Measurements from ENCODE around the gene PRXL2A. TPM values are rescaled to one million over a fixed set of nuclear protein-coding genes. Genes with fewer than 3 reads are reported as not detected.
A peak's percentile ranks its signal among the peaks of the same experiment; 100 is the strongest.

PRXL2A gene
- total RNA-seq, 2 donors from 2014 or later = 101 to 127 TPM

DNA sequence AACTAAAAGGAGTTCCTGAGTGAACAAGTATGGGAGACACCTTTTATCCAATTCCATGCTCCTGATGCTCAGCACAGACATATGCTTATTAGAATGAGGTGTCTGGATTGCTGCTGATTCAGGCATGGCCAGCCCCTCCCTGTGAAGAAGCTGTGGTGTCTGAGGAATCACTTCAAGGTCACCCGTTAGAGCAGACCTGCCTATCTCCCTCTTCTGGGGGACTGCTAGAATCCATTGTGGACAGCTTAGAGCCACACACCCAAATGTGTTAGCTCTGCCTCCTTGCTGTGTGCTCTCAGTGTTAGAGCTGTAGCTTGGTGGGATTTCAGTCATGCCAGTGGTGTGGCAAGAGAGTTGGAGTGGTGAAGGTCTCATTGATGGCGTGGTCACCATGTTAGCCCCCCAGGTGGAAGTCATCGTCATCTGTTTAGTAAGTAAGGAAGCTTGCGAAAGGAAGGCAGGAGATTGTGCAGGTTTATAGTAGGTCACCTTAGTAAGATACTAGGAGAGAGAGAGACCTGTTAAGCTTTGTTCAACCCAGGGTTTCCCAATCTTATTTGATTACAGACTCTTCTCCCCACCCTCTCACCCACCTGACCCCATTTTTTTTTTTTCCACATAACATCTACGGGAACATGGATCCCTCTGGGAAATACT lies 12.8 kb downstream of the PRXL2A start:
- Mint-ChIP-seq H3K4me1 (peaks cover 39% of the 10 kb centered on the region), H3K9me3 (no peaks in the 10 kb centered on the region), H3K36me3 (ENCODE audit: low read depth) (peaks cover 52% of the 10 kb centered on the region), H3K27me3 (ENCODE audit: insufficient read depth) (no peaks in the 10 kb centered on the region), H3K4me3 (no peak overlapping the region), H3K27ac (peak overlapping the region; percentile 36)
- H3K4me1 ChIP-seq (ENCODE audit: control insufficient read depth, insufficient read depth, low read length) = peaks cover 23% of the 10 kb centered on the region
- H3K4me3 ChIP-seq (ENCODE audit: low read length) = no peak overlapping the region
- no peaks in the 10 kb centered on the region for H3K27me3 ChIP-seq (ENCODE audit: control insufficient read depth, insufficient read depth, low read length, poor library complexity, severe bottlenecking)
- WGBS, 2 experiments (ENCODE audit: insufficient coverage in 1 of 2, insufficient read length in 1 of 2) = 95 to 96% methylated on average over 4 to 5 of the region's 5 CpGs
- no peak overlapping the region for H3K27ac ChIP-seq (ENCODE audit: low read depth, low read length)
- no peak for DNase-seq
- no peak overlapping the region for H3K9ac ChIP-seq (ENCODE audit: extremely low read depth, low read length, poor library complexity, severe bottlenecking)
- TF ChIP-seq, protein P1, sequence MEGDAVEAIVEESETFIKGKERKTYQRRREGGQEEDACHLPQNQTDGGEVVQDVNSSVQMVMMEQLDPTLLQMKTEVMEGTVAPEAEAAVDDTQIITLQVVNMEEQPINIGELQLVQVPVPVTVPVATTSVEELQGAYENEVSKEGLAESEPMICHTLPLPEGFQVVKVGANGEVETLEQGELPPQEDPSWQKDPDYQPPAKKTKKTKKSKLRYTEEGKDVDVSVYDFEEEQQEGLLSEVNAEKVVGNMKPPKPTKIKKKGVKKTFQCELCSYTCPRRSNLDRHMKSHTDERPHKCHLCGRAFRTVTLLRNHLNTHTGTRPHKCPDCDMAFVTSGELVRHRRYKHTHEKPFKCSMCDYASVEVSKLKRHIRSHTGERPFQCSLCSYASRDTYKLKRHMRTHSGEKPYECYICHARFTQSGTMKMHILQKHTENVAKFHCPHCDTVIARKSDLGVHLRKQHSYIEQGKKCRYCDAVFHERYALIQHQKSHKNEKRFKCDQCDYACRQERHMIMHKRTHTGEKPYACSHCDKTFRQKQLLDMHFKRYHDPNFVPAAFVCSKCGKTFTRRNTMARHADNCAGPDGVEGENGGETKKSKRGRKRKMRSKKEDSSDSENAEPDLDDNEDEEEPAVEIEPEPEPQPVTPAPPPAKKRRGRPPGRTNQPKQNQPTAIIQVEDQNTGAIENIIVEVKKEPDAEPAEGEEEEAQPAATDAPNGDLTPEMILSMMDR (conservative IDR thresholded peaks at IDR 0.05) = peak; percentile 38
- H3K36me3 ChIP-seq (ENCODE audit: control insufficient read depth, insufficient read depth, low read length) = peaks cover 62% of the 10 kb centered on the region
- H3K9me3 ChIP-seq (ENCODE audit: control insufficient read depth, low read length) = no peaks in the 10 kb centered on the region

GRCh38 chr10:80421707-80422536 lies 13.6 kb downstream of the PRXL2A start:
- H3K9ac ChIP-seq (ENCODE audit: extremely low read depth, low read length, poor library complexity, severe bottlenecking) = no peak overlapping the region
- H3K4me3 Mint-ChIP-seq = no peak overlapping the region
- peaks cover 16% of the 10 kb centered on the region for H3K4me1 ChIP-seq (ENCODE audit: control insufficient read depth, insufficient read depth, low read length)
- H3K27ac Mint-ChIP-seq = peak overlapping the region; percentile 41
- peaks cover 32% of the 10 kb centered on the region for H3K4me1 Mint-ChIP-seq
- no peaks in the 10 kb centered on the region for H3K9me3 Mint-ChIP-seq
- no peaks in the 10 kb centered on the region for H3K27me3 Mint-ChIP-seq (ENCODE audit: insufficient read depth)
- TF ChIP-seq, protein P1 (conservative IDR thresholded peaks at IDR 0.05) = no peak
- WGBS, 2 experiments (ENCODE audit: insufficient coverage in 1 of 2, insufficient read length in 1 of 2) = 94 to 95% methylated on average over 4 to 7 of the region's 8 CpGs
- no peak overlapping the region for H3K4me3 ChIP-seq (ENCODE audit: low read length)
- H3K27me3 ChIP-seq (ENCODE audit: control insufficient read depth, insufficient read depth, low read length, poor library complexity, severe bottlenecking) = no peaks in the 10 kb centered on the region
- H3K36me3 ChIP-seq (ENCODE audit: control insufficient read depth, insufficient read depth, low read length) = peaks cover 70% of the 10 kb centered on the region
- H3K9me3 ChIP-seq (ENCODE audit: control insufficient read depth, low read length) = no peaks in the 10 kb centered on the region
- no peak overlapping the region for H3K27ac ChIP-seq (ENCODE audit: low read depth, low read length)
- H3K36me3 Mint-ChIP-seq (ENCODE audit: low read depth) = peaks cover 59% of the 10 kb centered on the region
- DNase-seq = no peak

DNA sequence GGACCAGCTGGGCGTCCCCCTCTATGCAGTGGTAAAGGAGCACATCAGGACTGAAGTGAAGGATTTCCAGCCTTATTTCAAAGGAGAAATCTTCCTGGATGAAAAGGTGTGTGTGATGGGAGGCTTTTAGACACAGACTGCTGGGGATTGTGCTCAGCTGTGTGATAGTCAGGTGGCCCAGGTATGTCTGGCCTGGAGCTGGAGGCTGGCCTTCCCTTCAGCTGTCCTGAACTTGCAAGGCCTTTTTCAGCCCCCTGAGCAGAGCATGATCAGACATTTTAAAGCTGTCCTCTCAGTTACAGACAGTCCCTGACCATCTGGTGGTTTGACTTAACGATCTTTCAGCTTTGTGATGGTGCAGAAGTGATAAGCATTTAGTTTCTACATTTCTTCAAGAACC lies 17.6 kb downstream of the PRXL2A start:
- Mint-ChIP-seq H3K27me3 (ENCODE audit: insufficient read depth) (no peaks in the 10 kb centered on the region), H3K4me3 (no peak overlapping the region), H3K36me3 (ENCODE audit: low read depth) (peaks cover 86% of the 10 kb centered on the region), H3K4me1 (peaks cover 8% of the 10 kb centered on the region), H3K27ac (no peak overlapping the region), H3K9me3 (no peaks in the 10 kb centered on the region)
- WGBS, 2 experiments (ENCODE audit: insufficient coverage in 1 of 2, insufficient read length in 1 of 2) = 80 to 97% methylated on average over 1 to 2 of the region's 2 CpGs
- H3K9ac ChIP-seq (ENCODE audit: extremely low read depth, low read length, poor library complexity, severe bottlenecking) = no peak overlapping the region
- H3K4me3 ChIP-seq (ENCODE audit: low read length) = no peak overlapping the region
- H3K27me3 ChIP-seq (ENCODE audit: control insufficient read depth, insufficient read depth, low read length, poor library complexity, severe bottlenecking) = no peaks in the 10 kb centered on the region
- H3K9me3 ChIP-seq (ENCODE audit: control insufficient read depth, low read length) = no peaks in the 10 kb centered on the region
- TF ChIP-seq, protein P1 (conservative IDR thresholded peaks at IDR 0.05) = no peak
- peaks cover 8% of the 10 kb centered on the region for H3K4me1 ChIP-seq (ENCODE audit: control insufficient read depth, insufficient read depth, low read length)
- H3K27ac ChIP-seq (ENCODE audit: low read depth, low read length) = no peak overlapping the region
- peaks cover 82% of the 10 kb centered on the region for H3K36me3 ChIP-seq (ENCODE audit: control insufficient read depth, insufficient read depth, low read length)
- no peak for DNase-seq
